Daoy (cell line): ENCODE measurements around the gene INHBB. TPM values are rescaled to one million over a fixed set of nuclear protein-coding genes. Genes with fewer than 3 reads are reported as not detected.

Source experiments
- DNase-seq: peaks from one replicate; pipeline ENCODE4 v3.0.0-alpha.2; 2015; ENCODE audit warnings: low read depth
- total RNA-seq: library from RNA; depleted of rRNA; stranded (reverse); fragments of >200 nt; shearing (Covaris generic); gene quantifications from 2 replicates; pipeline ENCODE4 v1.2.3, GENCODE V29; 2014

INHBB gene
- total RNA-seq, 1 experiment from 2014 or later, result 0.29 TPM

DNA sequence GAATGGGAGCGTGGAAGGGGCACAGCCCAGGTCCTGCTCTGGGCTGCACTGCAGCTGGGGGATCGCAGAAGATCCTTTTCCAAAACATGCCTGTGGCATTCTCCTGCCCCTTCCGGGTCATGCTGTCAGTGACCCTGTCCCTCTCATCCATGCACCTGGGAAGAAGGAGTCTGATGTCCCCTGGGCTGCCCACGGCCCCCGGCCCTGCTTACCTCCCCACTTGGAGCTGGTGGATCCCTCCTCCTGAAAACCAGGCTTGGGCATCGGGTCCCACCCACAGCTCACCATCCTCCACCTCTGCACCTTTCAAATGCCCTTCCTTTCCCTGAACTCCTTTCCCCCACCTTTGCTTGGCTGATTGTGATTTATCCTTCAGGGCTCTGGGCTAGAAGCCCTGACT, 11.8 kb downstream of the INHBB start:
- no peak for DNase-seq

DNA sequence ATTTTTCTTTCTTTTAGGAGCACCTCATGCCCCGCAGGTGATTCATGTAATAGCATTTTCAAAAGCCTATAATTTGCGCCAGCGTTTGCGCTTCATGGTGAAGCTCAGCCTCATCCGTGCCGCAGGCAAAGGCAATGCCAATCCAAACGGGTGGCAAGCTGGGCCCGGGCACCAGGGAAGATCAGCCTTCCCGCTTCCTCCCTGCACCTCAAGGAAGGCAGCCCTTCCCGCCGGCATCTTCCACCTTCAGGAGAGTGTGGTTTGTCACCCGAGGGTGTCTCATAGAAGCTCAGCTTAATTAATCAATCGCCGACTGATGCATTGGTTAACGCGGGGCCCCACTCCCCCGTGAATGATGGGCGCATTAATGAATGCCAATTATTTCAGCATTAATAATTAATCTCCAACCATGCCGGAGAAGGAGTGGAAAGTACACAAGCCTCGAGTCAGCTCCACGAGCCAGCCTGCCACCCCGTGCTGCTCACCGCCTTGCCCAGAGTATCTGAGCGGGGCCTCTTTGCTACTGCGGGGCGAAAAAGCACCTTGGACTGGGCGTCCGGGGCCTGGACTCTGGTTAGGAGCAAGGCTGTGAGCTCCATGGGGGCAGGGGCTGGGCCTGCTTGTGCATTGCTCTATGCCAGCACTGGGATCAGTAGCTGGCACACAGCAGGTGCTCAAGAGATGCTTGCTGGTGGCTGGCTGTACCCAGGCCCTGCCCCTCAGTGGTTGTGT, 13.0 kb downstream of the INHBB start:
- no peak for DNase-seq

DNA sequence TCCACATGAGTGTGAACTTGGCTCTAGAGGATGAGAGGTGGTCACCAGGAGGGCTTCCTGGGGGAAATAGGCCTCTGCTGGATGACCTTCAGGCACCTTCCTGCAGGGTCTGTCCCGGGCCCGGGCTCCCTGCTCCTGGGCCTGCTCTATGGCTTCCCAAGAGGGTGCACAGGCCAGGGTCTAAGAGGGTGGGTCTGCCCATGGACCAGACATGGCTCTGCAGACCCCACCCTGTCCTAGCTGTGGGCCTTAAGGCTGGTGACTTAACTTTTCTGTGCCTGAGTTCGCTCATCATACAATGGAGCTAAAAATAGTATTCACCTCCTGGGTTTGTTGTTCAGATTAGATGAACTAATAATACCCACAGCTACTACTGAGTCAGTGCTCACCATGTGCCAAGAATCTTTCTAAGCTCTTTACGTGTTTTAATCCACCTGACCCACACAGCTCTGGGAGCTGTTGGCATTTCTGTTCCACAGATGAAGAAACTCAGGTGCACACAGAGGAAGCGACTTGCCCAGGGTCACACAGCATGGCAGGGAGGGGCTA, 14.4 kb downstream of the INHBB start:
- DNase-seq, result no peak

DNA sequence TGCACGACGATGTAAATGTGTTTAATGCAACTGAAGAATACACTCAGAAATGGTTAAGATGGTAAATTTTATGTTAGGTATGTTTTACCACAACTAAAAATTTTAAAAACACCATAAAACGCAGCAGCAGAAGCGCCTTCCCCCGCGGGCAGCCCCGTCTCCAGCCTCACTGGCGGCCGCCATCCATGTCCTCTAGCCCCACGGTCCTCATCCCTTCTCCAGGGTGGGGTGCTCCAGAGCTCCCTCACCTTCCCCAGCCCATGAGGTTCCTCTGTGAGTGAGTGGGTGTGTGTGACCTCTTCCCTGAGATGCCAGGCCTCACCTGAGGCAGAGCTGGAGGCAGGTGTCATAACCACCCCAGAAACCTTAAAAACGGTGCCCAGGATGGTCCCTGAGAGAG, 17.0 kb downstream of the INHBB start:
- no peak for DNase-seq

GRCh38 chr2:120365236-120365793, 19.4 kb downstream of the INHBB start:
- DNase-seq, result no peak

DNA sequence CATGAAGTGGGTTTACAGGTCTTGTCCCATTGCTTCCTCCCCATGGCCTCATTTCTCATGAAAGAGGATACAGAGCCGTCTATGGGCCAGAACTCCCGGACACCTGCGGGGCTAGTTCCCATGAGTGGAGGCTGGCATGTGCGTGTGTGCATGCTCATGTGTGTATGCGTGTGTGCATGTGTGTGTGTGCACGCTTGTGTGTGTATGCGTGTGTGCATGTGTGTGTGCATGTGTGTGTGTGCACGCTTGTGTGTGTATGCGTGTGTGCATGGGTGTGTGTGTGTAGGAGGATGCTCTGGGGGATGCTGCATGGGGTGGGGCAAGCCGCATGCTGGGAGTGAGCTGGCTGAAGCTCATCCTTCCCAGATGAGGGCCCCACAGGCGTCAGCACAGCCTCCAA, 20.8 kb downstream of the INHBB start:
- DNase-seq, result no peak

- no peak for DNase-seq
Measured at GRCh38 chr2:120367221-120367620, 21.3 kb downstream of the INHBB start.

DNA sequence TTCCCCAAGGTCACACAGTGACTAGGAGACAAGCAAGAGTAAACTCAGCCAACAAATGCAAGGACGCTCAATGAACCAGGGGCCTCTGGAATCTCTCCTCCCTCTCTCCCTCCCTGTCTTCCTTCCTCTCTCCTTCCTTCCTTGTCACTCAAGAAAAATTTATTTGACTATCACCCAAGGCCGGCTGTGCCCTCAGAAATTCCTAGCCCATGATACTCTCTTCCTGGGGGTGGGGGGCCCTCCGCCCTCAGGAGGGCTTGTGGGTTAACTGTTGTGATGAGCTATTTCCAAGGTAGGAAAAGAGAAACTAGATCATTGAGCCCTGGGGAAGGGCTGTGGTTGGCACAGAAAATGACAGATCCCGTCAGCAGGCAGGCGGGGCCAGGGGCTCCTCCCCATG, 21.7 kb downstream of the INHBB start:
- peak; percentile 71 for DNase-seq

GRCh38 chr2:120368086-120368485, 22.1 kb downstream of the INHBB start:
- peak; percentile 21 for DNase-seq

DNA sequence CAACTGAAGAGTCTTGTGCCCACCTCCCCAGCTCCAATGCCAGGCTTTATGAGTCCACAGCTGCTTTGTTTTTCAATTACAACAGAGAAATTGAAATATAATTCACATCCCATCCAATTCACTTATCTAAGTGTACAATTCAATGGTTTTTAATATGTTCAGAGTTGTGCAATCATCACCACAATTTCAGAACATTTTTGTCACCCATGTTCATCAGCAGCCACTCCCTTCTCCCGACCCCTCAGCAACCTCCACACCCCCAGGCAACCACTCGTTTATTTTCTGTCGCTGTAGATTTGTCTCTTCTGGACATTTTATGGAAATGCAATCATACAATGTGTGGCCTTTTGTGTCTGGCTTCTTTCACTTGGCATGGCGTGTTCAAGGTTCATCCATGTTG, 23.3 kb downstream of the INHBB start:
- no peak for DNase-seq

DNA sequence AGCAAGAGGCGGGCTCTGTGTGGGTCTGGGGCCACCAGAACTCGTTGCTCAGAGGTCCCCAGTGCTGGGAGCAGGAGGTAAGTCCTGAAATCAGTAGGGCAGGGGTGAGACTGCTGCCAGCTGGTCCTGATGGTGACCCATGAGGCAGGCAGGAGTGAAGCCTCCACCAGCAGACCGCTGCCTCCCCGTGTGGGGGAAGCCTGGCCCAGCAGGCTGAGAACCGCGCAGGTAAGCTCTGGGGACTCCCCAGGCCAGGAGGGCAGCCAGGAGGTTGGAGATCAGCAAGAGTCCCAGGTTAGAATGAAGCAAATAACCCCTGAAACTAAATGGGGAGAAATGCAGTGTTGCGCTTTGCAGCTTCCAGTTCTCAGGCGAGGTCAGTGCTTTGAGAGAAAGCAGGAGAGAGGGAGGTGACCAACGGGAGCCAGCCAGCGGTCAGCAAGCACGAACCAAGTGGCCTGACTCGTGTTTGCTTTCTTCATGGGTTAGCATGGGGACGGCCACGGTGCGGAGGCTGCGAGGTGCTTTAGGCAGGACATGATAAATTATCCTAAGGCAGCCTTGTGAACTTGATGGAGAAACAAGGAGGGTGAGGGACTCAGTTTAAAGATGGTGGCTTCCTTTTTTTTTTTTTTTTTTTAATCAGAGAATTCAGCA, 26.2 kb downstream of the INHBB start:
- DNase-seq, result no peak

GRCh38 chr2:120372816-120373215, 26.9 kb downstream of the INHBB start:
- no peak for DNase-seq

DNA sequence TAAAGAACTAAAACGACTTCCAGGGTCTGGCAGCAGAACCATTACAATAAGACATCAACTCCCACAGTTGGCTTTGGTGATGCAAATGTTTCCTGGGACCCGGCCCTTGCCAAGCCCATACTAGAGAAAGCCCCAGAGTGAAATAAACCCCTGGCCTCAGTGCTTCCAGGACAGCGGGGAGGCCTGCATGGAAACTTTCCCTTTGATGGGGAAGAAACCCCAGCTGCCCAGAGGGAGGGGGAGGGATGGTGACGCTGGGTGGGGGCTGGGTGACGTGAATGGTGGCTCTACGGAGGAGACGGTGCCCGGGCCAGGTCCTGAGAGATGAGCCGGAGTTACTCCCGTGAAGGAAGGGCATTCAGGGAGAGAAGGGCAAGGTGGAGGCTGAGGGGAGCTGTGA, 27.5 kb downstream of the INHBB start:
- DNase-seq, result no peak

GRCh38 chr2:120374821-120375220, 28.9 kb downstream of the INHBB start:
- DNase-seq, result no peak

DNA sequence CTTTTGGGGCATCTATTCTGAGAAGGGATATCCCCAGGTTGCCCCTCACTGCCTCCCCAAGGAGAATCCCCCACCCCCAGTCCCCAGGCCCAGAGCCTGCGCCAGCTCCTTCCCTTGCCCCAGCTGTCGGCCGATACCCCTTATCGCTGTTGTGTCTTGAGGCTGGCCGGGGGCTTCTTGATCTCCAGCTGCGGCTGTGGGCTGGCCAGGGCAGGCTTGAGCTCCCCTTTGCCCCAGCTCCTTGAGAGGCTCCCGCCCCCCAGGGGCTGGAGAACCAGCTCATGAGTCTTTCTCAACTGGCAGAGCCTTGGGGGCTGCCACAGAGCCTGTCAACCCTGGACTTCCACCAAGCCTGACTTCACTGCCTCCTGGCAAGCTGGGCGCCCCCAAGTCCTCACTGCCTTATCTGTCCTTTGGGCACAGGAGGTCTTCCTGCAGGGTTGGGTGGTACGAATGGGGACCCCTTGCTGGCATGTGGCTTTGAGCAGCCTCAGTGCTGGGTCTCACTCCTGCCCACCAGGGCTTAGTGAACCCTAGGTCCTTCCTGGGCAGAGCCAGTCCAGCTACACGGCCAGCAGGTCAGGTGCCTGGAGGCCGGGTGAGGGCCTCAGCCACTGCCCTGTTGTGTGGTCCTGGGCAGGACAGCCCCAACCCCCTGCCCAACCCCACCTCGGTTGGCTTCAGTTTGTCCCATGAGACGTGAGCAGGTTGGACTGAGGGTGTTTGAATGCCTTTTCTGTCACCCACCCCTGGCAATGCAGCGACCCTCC, 29.5 kb downstream of the INHBB start:
- DNase-seq, result no peak

GRCh38 chr2:120376101-120376500, 30.2 kb downstream of the INHBB start:
- DNase-seq, result no peak

- no peak for DNase-seq
Measured at GRCh38 chr2:120376679-120377640, 31.0 kb downstream of the INHBB start.

GRCh38 chr2:120378605-120379004, 32.7 kb downstream of the INHBB start:
- DNase-seq, result no peak

- DNase-seq, result no peak
Measured at GRCh38 chr2:120379916-120380893, 34.3 kb downstream of the INHBB start.

- DNase-seq, result no peak
Measured at GRCh38 chr2:120381192-120381591, 35.3 kb downstream of the INHBB start.
